Measurements from ENCODE around the gene CES1.

GRCh38 chr16:55872130-55872529 is 39.2 kb upstream of the CES1 start:
- TF ChIP-seq, protein P1, sequence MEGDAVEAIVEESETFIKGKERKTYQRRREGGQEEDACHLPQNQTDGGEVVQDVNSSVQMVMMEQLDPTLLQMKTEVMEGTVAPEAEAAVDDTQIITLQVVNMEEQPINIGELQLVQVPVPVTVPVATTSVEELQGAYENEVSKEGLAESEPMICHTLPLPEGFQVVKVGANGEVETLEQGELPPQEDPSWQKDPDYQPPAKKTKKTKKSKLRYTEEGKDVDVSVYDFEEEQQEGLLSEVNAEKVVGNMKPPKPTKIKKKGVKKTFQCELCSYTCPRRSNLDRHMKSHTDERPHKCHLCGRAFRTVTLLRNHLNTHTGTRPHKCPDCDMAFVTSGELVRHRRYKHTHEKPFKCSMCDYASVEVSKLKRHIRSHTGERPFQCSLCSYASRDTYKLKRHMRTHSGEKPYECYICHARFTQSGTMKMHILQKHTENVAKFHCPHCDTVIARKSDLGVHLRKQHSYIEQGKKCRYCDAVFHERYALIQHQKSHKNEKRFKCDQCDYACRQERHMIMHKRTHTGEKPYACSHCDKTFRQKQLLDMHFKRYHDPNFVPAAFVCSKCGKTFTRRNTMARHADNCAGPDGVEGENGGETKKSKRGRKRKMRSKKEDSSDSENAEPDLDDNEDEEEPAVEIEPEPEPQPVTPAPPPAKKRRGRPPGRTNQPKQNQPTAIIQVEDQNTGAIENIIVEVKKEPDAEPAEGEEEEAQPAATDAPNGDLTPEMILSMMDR (conservative IDR thresholded peaks at IDR 0.05; ENCODE audit: low read depth, low read length): no peak
- TF ChIP-seq EZH2 (IDR thresholded peaks at IDR 0.05; ENCODE audit: borderline replicate concordance, low read depth, low read length, poor library complexity, severe bottlenecking): no peak
